ENCODE results near the gene FBXL17.

The FBXL17 gene

DNA sequence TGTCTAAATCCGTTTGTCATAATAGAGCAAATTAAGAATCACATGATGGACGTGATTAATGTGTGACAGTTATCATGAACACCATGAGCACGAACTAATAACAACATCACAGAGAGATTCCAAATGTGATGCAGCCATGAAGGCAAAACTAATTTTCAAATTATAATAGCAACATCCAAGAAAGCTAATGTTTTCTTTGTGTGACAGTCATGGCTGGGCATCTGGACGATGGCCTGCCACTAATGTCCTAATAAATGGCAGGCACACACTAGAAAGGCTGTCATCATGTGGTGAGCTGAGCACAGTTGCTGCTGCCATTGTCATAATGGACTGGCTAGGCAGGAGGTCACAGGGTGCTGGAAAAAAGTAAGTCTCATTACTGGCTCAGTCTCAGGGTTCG lies 431.1 kb downstream of the FBXL17 start:
- Histone ChIP-seq H3K9me3 (ENCODE audit: control insufficient read depth, insufficient read depth, low read depth, low read length) (no peaks in the 10 kb centered on the region), H3K27ac (ENCODE audit: extremely low read depth, low read depth, low read length) (no peak overlapping the region), H3K36me3 (ENCODE audit: control insufficient read depth in 2 of 2, insufficient read depth in 1 of 2, low read length in 2 of 2) (no peaks in the 10 kb centered on the region), H3K4me1 (ENCODE audit: control insufficient read depth, insufficient read depth, low read length) (peaks cover 7% of the 10 kb centered on the region; the same call in 1 of the 2 replicates), H3K4me3 (ENCODE audit: low read depth, low read length) (no peak overlapping the region)
- CTCF ChIA-PET = no interaction called here
- POLR2A ChIA-PET = no interaction called here
- TF ChIP-seq, protein P1, sequence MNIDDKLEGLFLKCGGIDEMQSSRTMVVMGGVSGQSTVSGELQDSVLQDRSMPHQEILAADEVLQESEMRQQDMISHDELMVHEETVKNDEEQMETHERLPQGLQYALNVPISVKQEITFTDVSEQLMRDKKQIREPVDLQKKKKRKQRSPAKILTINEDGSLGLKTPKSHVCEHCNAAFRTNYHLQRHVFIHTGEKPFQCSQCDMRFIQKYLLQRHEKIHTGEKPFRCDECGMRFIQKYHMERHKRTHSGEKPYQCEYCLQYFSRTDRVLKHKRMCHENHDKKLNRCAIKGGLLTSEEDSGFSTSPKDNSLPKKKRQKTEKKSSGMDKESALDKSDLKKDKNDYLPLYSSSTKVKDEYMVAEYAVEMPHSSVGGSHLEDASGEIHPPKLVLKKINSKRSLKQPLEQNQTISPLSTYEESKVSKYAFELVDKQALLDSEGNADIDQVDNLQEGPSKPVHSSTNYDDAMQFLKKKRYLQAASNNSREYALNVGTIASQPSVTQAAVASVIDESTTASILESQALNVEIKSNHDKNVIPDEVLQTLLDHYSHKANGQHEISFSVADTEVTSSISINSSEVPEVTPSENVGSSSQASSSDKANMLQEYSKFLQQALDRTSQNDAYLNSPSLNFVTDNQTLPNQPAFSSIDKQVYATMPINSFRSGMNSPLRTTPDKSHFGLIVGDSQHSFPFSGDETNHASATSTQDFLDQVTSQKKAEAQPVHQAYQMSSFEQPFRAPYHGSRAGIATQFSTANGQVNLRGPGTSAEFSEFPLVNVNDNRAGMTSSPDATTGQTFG (tag by site-specific recombination; IDR thresholded peaks at IDR 0.05; ENCODE audit: borderline replicate concordance) = no peak
- TF ChIP-seq GLIS1 (tag by site-specific recombination; IDR thresholded peaks at IDR 0.05) (no peak), ZNF747 (tag by site-specific recombination; IDR thresholded peaks at IDR 0.05) (no peak), ZNF521 (tag by site-specific recombination; IDR thresholded peaks at IDR 0.05) (no peak), KLF16 (tag by site-specific recombination; IDR thresholded peaks at IDR 0.05) (no peak), ZNF777 (tag by site-specific recombination; IDR thresholded peaks at IDR 0.05; ENCODE audit: borderline replicate concordance) (no peak), REPIN1 (tag by site-specific recombination; IDR thresholded peaks at IDR 0.05; ENCODE audit: low read depth) (no peak), ZNF391 (tag by site-specific recombination; IDR thresholded peaks at IDR 0.05; ENCODE audit: borderline replicate concordance, low read depth) (no peak), YY1 (tag by site-specific recombination; IDR thresholded peaks at IDR 0.05) (no peak), KLF9 (tag by site-specific recombination; IDR thresholded peaks at IDR 0.05; ENCODE audit: low read depth) (no peak), ZNF16 (tag by site-specific recombination; IDR thresholded peaks at IDR 0.05; ENCODE audit: low read depth) (no peak), ZNF677 (tag by site-specific recombination; IDR thresholded peaks at IDR 0.05) (no peak)
- TF ChIP-seq, protein P2, sequence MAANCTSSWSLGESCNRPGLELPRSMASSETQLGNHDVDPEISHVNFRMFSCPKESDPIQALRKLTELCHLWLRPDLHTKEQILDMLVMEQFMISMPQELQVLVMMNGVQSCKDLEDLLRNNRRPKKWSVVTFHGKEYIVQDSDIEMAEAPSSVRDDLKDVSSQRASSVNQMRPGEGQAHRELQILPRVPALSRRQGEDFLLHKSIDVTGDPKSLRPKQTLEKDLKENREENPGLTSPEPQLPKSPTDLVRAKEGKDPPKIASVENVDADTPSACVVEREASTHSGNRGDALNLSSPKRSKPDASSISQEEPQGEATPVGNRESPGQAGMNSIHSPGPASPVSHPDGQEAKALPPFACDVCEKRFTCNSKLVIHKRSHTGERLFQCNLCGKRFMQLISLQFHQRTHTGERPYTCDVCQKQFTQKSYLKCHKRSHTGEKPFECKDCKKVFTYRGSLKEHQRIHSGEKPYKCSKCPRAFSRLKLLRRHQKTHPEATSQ (tag by site-specific recombination; IDR thresholded peaks at IDR 0.05) = no peak
- TF ChIP-seq, protein P3, sequence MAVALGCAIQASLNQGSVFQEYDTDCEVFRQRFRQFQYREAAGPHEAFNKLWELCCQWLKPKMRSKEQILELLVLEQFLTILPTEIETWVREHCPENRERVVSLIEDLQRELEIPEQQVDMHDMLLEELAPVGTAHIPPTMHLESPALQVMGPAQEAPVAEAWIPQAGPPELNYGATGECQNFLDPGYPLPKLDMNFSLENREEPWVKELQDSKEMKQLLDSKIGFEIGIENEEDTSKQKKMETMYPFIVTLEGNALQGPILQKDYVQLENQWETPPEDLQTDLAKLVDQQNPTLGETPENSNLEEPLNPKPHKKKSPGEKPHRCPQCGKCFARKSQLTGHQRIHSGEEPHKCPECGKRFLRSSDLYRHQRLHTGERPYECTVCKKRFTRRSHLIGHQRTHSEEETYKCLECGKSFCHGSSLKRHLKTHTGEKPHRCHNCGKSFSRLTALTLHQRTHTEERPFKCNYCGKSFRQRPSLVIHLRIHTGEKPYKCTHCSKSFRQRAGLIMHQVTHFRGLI (tag by site-specific recombination; IDR thresholded peaks at IDR 0.05) = no peak
- TF ChIP-seq, protein P4, sequence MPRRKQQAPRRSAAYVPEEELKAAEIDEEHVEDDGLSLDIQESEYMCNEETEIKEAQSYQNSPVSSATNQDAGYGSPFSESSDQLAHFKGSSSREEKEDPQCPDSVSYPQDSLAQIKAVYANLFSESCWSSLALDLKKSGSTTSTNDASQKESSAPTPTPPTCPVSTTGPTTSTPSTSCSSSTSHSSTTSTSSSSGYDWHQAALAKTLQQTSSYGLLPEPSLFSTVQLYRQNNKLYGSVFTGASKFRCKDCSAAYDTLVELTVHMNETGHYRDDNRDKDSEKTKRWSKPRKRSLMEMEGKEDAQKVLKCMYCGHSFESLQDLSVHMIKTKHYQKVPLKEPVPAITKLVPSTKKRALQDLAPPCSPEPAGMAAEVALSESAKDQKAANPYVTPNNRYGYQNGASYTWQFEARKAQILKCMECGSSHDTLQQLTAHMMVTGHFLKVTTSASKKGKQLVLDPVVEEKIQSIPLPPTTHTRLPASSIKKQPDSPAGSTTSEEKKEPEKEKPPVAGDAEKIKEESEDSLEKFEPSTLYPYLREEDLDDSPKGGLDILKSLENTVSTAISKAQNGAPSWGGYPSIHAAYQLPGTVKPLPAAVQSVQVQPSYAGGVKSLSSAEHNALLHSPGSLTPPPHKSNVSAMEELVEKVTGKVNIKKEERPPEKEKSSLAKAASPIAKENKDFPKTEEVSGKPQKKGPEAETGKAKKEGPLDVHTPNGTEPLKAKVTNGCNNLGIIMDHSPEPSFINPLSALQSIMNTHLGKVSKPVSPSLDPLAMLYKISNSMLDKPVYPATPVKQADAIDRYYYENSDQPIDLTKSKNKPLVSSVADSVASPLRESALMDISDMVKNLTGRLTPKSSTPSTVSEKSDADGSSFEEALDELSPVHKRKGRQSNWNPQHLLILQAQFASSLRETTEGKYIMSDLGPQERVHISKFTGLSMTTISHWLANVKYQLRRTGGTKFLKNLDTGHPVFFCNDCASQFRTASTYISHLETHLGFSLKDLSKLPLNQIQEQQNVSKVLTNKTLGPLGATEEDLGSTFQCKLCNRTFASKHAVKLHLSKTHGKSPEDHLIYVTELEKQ (tag by site-specific recombination; IDR thresholded peaks at IDR 0.05; ENCODE audit: borderline replicate concordance) = no peak

DNA sequence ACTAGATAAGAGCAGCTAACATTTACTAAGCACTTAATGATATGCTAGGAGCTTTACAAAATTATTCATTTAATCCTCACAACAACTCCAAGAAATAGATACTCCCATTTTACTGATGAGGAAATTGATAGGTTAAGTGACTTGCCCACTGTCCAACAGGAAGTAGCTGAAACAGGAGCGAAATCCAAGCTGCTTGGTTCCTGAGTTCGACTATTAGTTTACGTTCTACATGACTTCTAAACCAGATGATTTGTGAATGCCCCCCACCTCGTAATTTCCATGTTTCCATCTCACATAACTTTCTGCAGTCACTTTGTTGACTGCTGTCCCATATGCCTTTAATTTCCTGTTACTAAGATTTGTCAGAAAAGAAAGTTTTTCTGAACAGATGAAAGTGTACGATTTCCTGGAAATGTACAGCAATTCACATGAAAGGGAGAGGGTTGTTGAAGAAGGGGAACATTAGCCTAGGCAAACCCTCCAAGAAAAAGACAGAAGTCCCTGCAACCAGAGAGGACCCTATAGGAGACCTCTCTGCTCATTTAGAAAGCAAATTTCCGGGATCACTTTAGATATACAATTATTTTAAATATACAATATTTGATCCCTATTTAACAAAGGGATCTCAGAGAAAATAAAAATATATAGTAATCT lies 432.1 kb downstream of the FBXL17 start:
- H3K4me3 ChIP-seq (ENCODE audit: low read depth, low read length) = no peak overlapping the region
- POLR2A ChIA-PET = no interaction called here
- H3K9me3 ChIP-seq (ENCODE audit: control insufficient read depth, insufficient read depth, low read depth, low read length) = no peaks in the 10 kb centered on the region
- no peaks in the 10 kb centered on the region for H3K36me3 ChIP-seq (ENCODE audit: control insufficient read depth in 2 of 2, insufficient read depth in 1 of 2, low read length in 2 of 2)
- no peak overlapping the region for H3K27ac ChIP-seq (ENCODE audit: extremely low read depth, low read depth, low read length)
- peaks cover 7% of the 10 kb centered on the region; the same call in 1 of the 2 replicates for H3K4me1 ChIP-seq (ENCODE audit: control insufficient read depth, insufficient read depth, low read length)
- CTCF ChIA-PET = no interaction called here
- TF ChIP-seq KLF1 (tag by site-specific recombination; IDR thresholded peaks at IDR 0.05) (no peak), ZNF529 (tag by site-specific recombination; IDR thresholded peaks at IDR 0.05; ENCODE audit: insufficient replicate concordance) (no peak), FEZF1 (tag by site-specific recombination; IDR thresholded peaks at IDR 0.05) (no peak), ZNF335 (tag by site-specific recombination; conservative IDR thresholded peaks at IDR 0.05) (no peak), ZNF521 (tag by site-specific recombination; IDR thresholded peaks at IDR 0.05) (no peak), ZNF23 (tag by site-specific recombination; IDR thresholded peaks at IDR 0.05; ENCODE audit: borderline replicate concordance) (no peak), ZBTB8A (tag by site-specific recombination; IDR thresholded peaks at IDR 0.05) (no peak), ZNF600 (tag by site-specific recombination; IDR thresholded peaks at IDR 0.05) (no peak), ZNF621 (tag by site-specific recombination; IDR thresholded peaks at IDR 0.05) (no peak)
- TF ChIP-seq, protein P5, sequence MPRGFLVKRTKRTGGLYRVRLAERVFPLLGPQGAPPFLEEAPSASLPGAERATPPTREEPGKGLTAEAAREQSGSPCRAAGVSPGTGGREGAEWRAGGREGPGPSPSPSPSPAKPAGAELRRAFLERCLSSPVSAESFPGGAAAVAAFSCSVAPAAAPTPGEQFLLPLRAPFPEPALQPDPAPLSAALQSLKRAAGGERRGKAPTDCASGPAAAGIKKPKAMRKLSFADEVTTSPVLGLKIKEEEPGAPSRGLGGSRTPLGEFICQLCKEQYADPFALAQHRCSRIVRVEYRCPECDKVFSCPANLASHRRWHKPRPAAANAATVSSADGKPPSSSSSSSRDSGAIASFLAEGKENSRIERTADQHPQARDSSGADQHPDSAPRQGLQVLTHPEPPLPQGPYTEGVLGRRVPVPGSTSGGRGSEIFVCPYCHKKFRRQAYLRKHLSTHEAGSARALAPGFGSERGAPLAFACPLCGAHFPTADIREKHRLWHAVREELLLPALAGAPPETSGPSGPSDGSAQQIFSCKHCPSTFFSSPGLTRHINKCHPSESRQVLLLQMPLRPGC (tag by site-specific recombination; IDR thresholded peaks at IDR 0.05) = no peak
